NCI-H82 (cell line): ENCODE data around the gene HTRA1.

Source experiments
- DNase-seq: peaks from one replicate; lab custom pipeline; 2025; lab: John Stamatoyannopoulos, UW

Gene HTRA1

GRCh38 chr10:122474131-122474818 lies 12.9 kb downstream of the HTRA1 start:
- DNase-seq = no peak

- peak; percentile 27 for DNase-seq
Measured at GRCh38 chr10:122475100-122475499, 13.7 kb downstream of the HTRA1 start.

- DNase-seq = no peak
Measured at GRCh38 chr10:122475591-122476332, 14.4 kb downstream of the HTRA1 start.

GRCh38 chr10:122476333-122476695 lies 15.0 kb downstream of the HTRA1 start:
- no peak for DNase-seq

- DNase-seq = no peak
Measured at GRCh38 chr10:122477436-122477835, 16.1 kb downstream of the HTRA1 start.

- peak; percentile 35 for DNase-seq
Measured at GRCh38 chr10:122478971-122479370, 17.6 kb downstream of the HTRA1 start.

GRCh38 chr10:122480146-122480833 lies 18.9 kb downstream of the HTRA1 start:
- no peak for DNase-seq

- no peak for DNase-seq
Measured at GRCh38 chr10:122481296-122482056, 20.1 kb downstream of the HTRA1 start.

- DNase-seq = no peak
Measured at GRCh38 chr10:122484276-122485060, 23.1 kb downstream of the HTRA1 start.

- DNase-seq = no peak
Measured at GRCh38 chr10:122485670-122486069, 24.3 kb downstream of the HTRA1 start.

- DNase-seq = no peak
Measured at GRCh38 chr10:122486406-122487080, 25.2 kb downstream of the HTRA1 start.

- DNase-seq = peak; percentile 70
Measured at GRCh38 chr10:122487174-122487765, 25.9 kb downstream of the HTRA1 start.

- no peak for DNase-seq
Measured at GRCh38 chr10:122490268-122490667, 28.9 kb downstream of the HTRA1 start.

GRCh38 chr10:122490786-122491680 lies 29.7 kb downstream of the HTRA1 start:
- DNase-seq = no peak

- DNase-seq = no peak
Measured at GRCh38 chr10:122492006-122492405, 30.7 kb downstream of the HTRA1 start.

GRCh38 chr10:122492999-122493481 lies 31.7 kb downstream of the HTRA1 start:
- DNase-seq = no peak

GRCh38 chr10:122493761-122494160 lies 32.4 kb downstream of the HTRA1 start:
- no peak for DNase-seq

GRCh38 chr10:122494173-122494820 lies 32.9 kb downstream of the HTRA1 start:
- DNase-seq = no peak

GRCh38 chr10:122494833-122495232 lies 33.5 kb downstream of the HTRA1 start:
- DNase-seq = no peak
